Right lobe of liver (tissue), 6 donors: ENCODE results near the gene FAM13A. TPM values are rescaled to one million over a fixed set of nuclear protein-coding genes. Genes with fewer than 3 reads are reported as not detected.
A peak's percentile ranks its signal among the peaks of the same experiment; 100 is the strongest.

Source experiments
- ATAC-seq, 4 donors: fragments of 200-7000 bp; cut with Tn5 transposase; one replicate each; pipeline ENCODE4 v1.9.1; 2020; ENCODE audit warnings: mild to moderate bottlenecking in 4 of 4, moderate library complexity in 4 of 4
- DNase-seq, 3 donors: peaks; one replicate each; pipeline ENCODE4 v3.0.0-alpha.2; 2020
- H3K27ac ChIP-seq, 3 donors: fragments of 200-600 bp; one replicate each; pipeline ENCODE4 v1.8.0; 2022
- H3K27me3 ChIP-seq, 2 donors: fragments of 200-600 bp; one replicate each; pipeline ENCODE4 v1.8.0; 2022
- H3K36me3 ChIP-seq, 4 donors: fragments of 200-600 bp; sonication (generic) in 1 of 4; one replicate each; pipeline versions ENCODE4 v1.5.1 to v1.8.0; 2017 to 2022; ENCODE audit warnings: control low read depth in 1 of 4
- H3K4me1 ChIP-seq, 4 donors: fragments of 200-600 bp; sonication (generic) in 1 of 4; one replicate each; pipeline versions ENCODE4 v1.5.1 to v1.8.0; 2017 to 2022; ENCODE audit warnings: control low read depth in 1 of 4
- H3K4me3 ChIP-seq, 3 donors: fragments of 200-600 bp; one replicate each; pipeline ENCODE4 v1.8.0; 2022
- H3K9me3 ChIP-seq, 4 donors: fragments of 200-600 bp; sonication (generic) in 1 of 4; one replicate each; pipeline versions ENCODE4 v1.5.1 to v1.8.0; 2017 to 2022; ENCODE audit warnings: control low read depth in 1 of 4
- CTCF ChIP-seq, 4 donors: fragments of 200-600 bp in 3 of 4; fragments of 450-650 bp in 1 of 4; IDR thresholded peaks; one replicate each; pipeline versions ENCODE4 v1.5.1 to v1.8.0; 2016 to 2022; ENCODE audit warnings: antibody characterized with exemption in 4 of 4, mild to moderate bottlenecking in 2 of 4
- POLR2A ChIP-seq: fragments of 450-650 bp; IDR thresholded peaks from one replicate; pipeline ENCODE4 v1.6.1; 2017; ENCODE audit warnings: antibody characterized with exemption, mild to moderate bottlenecking
- WGBS: methylation state at CpG from one replicate; pipeline ENCODE4 v1.1.6; 2018; ENCODE audit warnings: low coverage, low lambda C conversion rate; ENCODE audit not compliant: insufficient coverage; ENCODE audit errors: missing lambda C conversion rate; 5-methylcytosine and 5-hydroxymethylcytosine counted together
- intact Hi-C, 2 donors: fragments of 100-400 bp; cut with DNase I; formaldehyde crosslinking; loops; one replicate each; pipeline versions ENCODE4 v1.11.2 to v1.14.1; 2022
- small RNA-seq, 2 experiments: library from RNA; depleted of rRNA; stranded (forward); fragments of <200 nt; gene quantifications; one replicate each; pipeline ENCODE3, GENCODE V24; 2016
- total RNA-seq, 6 experiments: library from RNA; depleted of rRNA in 2 of 6; stranded (reverse); fragments of >200 nt in 2 of 6; fragmentation: NEBNext Ultra II Directional in 3 of 6; extraction: Animal tissue kit (Norgen Biotek cat#: 25700) in 3 of 6; gene quantifications; one replicate each; pipeline versions ENCODE4 v1.1.0 to v1.2.4, GENCODE V29; 2016 to 2023
- donor health status: DM: no; HTN: yes; CAD: no.
- donor health status: DM: no; HTN: no; CAD: no.
- donor health status: DM: no; HTN: no; CAD: no.
- donor health status: DM: no; HTN: yes; CAD: no.
- donor health status: DM: no; HTN: yes; CAD: no.

Gene FAM13A
- total RNA-seq, 6 experiments from 2014 or later: 28.3 to 82.5 (median 51.7) TPM

- no peaks in the 10 kb centered on the region for H3K9me3 ChIP-seq
- no peak overlapping the region for H3K27ac ChIP-seq
- H3K27me3 ChIP-seq: no peaks in the 10 kb centered on the region
- ATAC-seq (peak in 2 of 4 donors; percentile 40 to 49), DNase-seq (no peak)
- H3K36me3 ChIP-seq: no peaks in the 10 kb centered on the region
- intact Hi-C loops: no loop called here
- TF ChIP-seq POLR2A (no peak), CTCF (IDR thresholded peaks at IDR 0.05) (no peak)
- 67% methylated on average over 3 of the region's 3 CpGs for WGBS
- H3K4me1 ChIP-seq: no peaks in the 10 kb centered on the region
- no peak overlapping the region for H3K4me3 ChIP-seq
Observed at GRCh38 chr4:88693792-88694191, 363.2 kb downstream of the FAM13A start.

- Histone ChIP-seq H3K36me3 (peaks cover 0 to 4% (median 3%) of the 10 kb centered on the region in 4 donors), H3K4me1 (no peaks in the 10 kb centered on the region), H3K27ac (no peak overlapping the region), H3K4me3 (no peak overlapping the region), H3K9me3 (no peaks in the 10 kb centered on the region), H3K27me3 (no peaks in the 10 kb centered on the region)
- ATAC-seq: peak in 2 of 4 donors; percentile 40 to 56
- 83% methylated on average over 3 of the region's 3 CpGs for WGBS
- intact Hi-C loops: no loop called here
- TF ChIP-seq CTCF (IDR thresholded peaks at IDR 0.05) (no peak), POLR2A (no peak)
- no peak for DNase-seq
Observed at GRCh38 chr4:88690355-88690754, 366.6 kb downstream of the FAM13A start.

GRCh38 chr4:88681209-88681608 is 375.8 kb downstream of the FAM13A start:
- ATAC-seq: no peak
- TF ChIP-seq CTCF (IDR thresholded peaks at IDR 0.05) (no peak), POLR2A (no peak)
- Histone ChIP-seq H3K9me3 (no peaks in the 10 kb centered on the region), H3K27ac (no peak overlapping the region), H3K36me3 (peaks cover 0 to 29% (median 12%) of the 10 kb centered on the region in 4 donors), H3K27me3 (no peaks in the 10 kb centered on the region), H3K4me3 (no peak overlapping the region), H3K4me1 (no peaks in the 10 kb centered on the region)
- no peak for DNase-seq
- WGBS: 96% methylated on average over 5 of the region's 5 CpGs
- intact Hi-C loops: no loop called here

Small RNA genes within 50 kb of the gene (small RNA-seq; reads per million reads assigned to genes)
- gene RF02115: 0 reads per million in 2 experiments
- gene RNU6-33P: 0.13 to 0.19 reads per million in 2 experiments

Other genes starting within 250 kb of the FAM13A start
- gene TIGD2, start 54.3 kb upstream of the FAM13A start, total RNA-seq: 10 to 100 TPM in 5 of 6 experiments, 1 to 10 TPM in 1; 8.5 to 16.8 (median 13.8) TPM